OCI-LY1 (cell line): ENCODE data around the gene MMP14.

Experiments used
- EZH2 ChIP-seq: fragments of 200-600 bp; sonication (generic), shearing (Covaris generic); IDR thresholded peaks from 2 replicates; pipeline ENCODE4 v1.8.0; 2017; ENCODE audit warnings: borderline replicate concordance, mixed run types, mild to moderate bottlenecking, antibody characterized with exemption, low read length, moderate library complexity, mixed read lengths
- TF ChIP-seq, protein P1 (sequence below): fragments of 200-600 bp; sonication (generic), shearing (Covaris generic); IDR thresholded peaks from 2 replicates; pipeline ENCODE4 v1.5.1; 2017; ENCODE audit warnings: mild to moderate bottlenecking, antibody characterized with exemption, low read length, moderate library complexity, mixed read lengths

GRCh38 chr14:22807432-22808087, 28.8 kb upstream of the MMP14 start:
- TF ChIP-seq, protein P1, sequence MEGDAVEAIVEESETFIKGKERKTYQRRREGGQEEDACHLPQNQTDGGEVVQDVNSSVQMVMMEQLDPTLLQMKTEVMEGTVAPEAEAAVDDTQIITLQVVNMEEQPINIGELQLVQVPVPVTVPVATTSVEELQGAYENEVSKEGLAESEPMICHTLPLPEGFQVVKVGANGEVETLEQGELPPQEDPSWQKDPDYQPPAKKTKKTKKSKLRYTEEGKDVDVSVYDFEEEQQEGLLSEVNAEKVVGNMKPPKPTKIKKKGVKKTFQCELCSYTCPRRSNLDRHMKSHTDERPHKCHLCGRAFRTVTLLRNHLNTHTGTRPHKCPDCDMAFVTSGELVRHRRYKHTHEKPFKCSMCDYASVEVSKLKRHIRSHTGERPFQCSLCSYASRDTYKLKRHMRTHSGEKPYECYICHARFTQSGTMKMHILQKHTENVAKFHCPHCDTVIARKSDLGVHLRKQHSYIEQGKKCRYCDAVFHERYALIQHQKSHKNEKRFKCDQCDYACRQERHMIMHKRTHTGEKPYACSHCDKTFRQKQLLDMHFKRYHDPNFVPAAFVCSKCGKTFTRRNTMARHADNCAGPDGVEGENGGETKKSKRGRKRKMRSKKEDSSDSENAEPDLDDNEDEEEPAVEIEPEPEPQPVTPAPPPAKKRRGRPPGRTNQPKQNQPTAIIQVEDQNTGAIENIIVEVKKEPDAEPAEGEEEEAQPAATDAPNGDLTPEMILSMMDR: no peak
- no peak for TF ChIP-seq EZH2
